SK-N-MC (cell line): ENCODE data around the gene HPGD.

Experiments used
- EZH2 ChIP-seq: fragments of 200-600 bp; sonication (generic); IDR thresholded peaks from one replicate; pipeline ENCODE4 v1.6.1; 2017; ENCODE audit warnings: antibody characterized with exemption
- POLR2AphosphoS5 ChIP-seq: IDR thresholded peaks from 2 replicates; pipeline ENCODE4 v1.6.1; 2012; ENCODE audit warnings: mild to moderate bottlenecking, low read depth, low read length, borderline replicate concordance

- no peak for TF ChIP-seq POLR2AphosphoS5
- TF ChIP-seq EZH2 = no peak
Observed at GRCh38 chr4:174534461-174534860, 12.2 kb upstream of the HPGD start.
